ENCODE data around the gene SPIB.

Gene SPIB

DNA sequence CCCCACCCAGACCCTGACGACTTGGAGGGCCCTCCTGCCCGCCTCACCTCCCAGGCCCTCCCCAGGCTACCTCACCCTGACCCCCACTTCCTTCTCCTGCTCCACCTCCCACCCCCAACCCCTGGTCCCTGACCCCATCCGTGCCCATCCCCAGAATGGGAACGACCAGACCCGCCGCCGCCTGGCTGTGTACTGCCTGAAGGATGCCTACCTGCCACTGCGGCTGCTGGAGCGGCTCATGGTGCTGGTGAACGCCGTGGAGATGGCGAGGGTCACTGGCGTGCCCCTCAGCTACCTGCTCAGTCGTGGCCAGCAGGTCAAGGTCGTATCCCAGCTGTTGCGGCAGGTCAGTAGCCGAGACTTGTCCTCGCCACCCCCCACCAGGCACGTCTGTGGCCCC, 11.9 kb upstream of the SPIB start:
- H3K4me1 ChIP-seq (ENCODE audit: control insufficient read depth in 5 of 5, insufficient read depth in 5 of 5, low read length in 5 of 5): no peaks in the 10 kb centered on the region
- no peak overlapping the region for H3K27ac ChIP-seq (ENCODE audit: low read depth, low read length)
- H3K36me3 ChIP-seq (ENCODE audit: control insufficient read depth in 5 of 5, insufficient read depth in 5 of 5, low read length in 5 of 5): peaks cover 0 to 62% (median 33%) of the 10 kb centered on the region in 5 donors
- no peak overlapping the region for H3K9ac ChIP-seq (ENCODE audit: low read length in 5 of 5)
- H3K27me3 ChIP-seq (ENCODE audit: control insufficient read depth in 5 of 5, insufficient read depth in 4 of 5, low read length in 5 of 5): no peaks in the 10 kb centered on the region
- H3K4me3 ChIP-seq (ENCODE audit: low read depth in 1 of 5, low read length in 5 of 5): no peak overlapping the region
- no peaks in the 10 kb centered on the region for H3K9me3 ChIP-seq (ENCODE audit: control insufficient read depth in 5 of 5, low read length in 5 of 5)

DNA sequence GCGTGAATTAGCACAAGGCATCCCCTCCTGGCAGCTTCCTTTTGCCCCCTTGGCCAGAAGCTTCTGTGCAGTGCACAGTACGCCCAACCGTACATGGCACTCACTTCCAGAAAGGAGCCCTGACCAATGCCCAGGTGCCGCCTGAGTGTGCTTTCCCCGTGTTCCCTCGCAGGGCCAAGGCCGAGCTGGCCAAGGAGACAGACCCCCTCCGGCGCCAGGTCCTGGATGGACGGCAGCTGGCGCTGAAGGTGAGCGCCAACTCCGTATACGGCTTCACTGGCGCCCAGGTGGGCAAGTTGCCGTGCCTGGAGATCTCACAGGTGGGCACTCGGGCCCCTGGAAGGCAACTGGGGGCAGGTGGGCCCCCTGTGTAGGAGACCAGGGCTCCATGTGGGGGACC, 9.4 kb upstream of the SPIB start:
- peaks cover 0 to 44% (median 15%) of the 10 kb centered on the region in 5 donors for H3K36me3 ChIP-seq (ENCODE audit: control insufficient read depth in 5 of 5, insufficient read depth in 5 of 5, low read length in 5 of 5)
- H3K9ac ChIP-seq (ENCODE audit: low read length in 5 of 5): no peak overlapping the region
- H3K4me1 ChIP-seq (ENCODE audit: control insufficient read depth in 5 of 5, insufficient read depth in 5 of 5, low read length in 5 of 5): no peaks in the 10 kb centered on the region
- H3K4me3 ChIP-seq (ENCODE audit: low read depth in 1 of 5, low read length in 5 of 5): no peak overlapping the region
- no peaks in the 10 kb centered on the region for H3K9me3 ChIP-seq (ENCODE audit: control insufficient read depth in 5 of 5, low read length in 5 of 5)
- no peak overlapping the region for H3K27ac ChIP-seq (ENCODE audit: low read depth, low read length)
- no peaks in the 10 kb centered on the region for H3K27me3 ChIP-seq (ENCODE audit: control insufficient read depth in 5 of 5, insufficient read depth in 4 of 5, low read length in 5 of 5)

DNA sequence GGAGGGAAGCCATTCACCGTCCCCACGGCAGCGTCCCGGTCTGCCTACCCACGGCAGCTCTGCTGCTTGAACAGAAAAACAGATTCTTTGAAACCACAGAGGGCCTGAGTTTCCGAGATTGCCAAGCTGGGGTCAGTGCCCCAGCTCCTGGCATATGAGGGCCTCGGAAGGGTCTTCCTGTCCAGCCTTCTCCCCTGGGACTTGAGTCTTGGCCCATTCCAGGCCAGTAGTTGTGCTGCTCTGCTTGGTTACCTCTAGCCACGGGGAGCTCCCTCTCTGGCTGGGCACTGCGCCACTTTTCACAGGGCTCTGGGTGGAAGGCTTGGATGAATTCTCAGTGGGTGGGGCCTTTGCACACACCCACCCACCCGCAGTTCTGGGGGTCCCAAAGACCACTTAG, 8.6 kb upstream of the SPIB start:
- no peak overlapping the region for H3K27ac ChIP-seq (ENCODE audit: low read depth, low read length)

DNA sequence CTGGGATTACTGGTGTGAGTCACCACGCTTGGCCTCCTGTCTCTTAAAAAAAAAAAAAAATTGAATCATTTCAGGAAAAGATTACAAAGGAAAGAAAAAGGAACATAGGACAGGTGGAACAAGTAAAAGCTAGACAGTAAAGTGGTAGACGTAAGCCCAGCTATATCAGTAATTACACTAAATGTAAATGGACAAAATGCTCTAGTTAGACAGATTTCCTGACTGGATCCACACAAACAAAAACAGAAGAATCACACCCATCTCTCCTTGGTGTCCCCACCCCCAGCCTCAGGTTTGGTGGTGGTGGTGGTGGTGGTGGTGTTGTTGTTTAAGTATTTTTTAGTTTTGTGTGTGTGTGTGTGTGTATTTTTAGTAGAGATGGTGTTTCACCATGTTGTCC, 6.3 kb upstream of the SPIB start:
- H3K27ac ChIP-seq (ENCODE audit: low read depth, low read length): no peak overlapping the region
- no peaks in the 10 kb centered on the region for H3K9me3 ChIP-seq (ENCODE audit: control insufficient read depth in 5 of 5, low read length in 5 of 5)
- peaks cover 0 to 30% (median 15%) of the 10 kb centered on the region in 5 donors for H3K36me3 ChIP-seq (ENCODE audit: control insufficient read depth in 5 of 5, insufficient read depth in 5 of 5, low read length in 5 of 5)
- peaks cover 0 to 14% (median 2%) of the 10 kb centered on the region in 5 donors for H3K4me1 ChIP-seq (ENCODE audit: control insufficient read depth in 5 of 5, insufficient read depth in 5 of 5, low read length in 5 of 5)
- H3K4me3 ChIP-seq (ENCODE audit: low read depth in 1 of 5, low read length in 5 of 5): no peak overlapping the region
- peaks cover 0 to 7% (median 4%) of the 10 kb centered on the region in 5 donors for H3K27me3 ChIP-seq (ENCODE audit: control insufficient read depth in 5 of 5, insufficient read depth in 4 of 5, low read length in 5 of 5)
- no peak overlapping the region for H3K9ac ChIP-seq (ENCODE audit: low read length in 5 of 5)

More for the DNA sequence above, 8.6 kb upstream of the SPIB start:
- Histone ChIP-seq H3K9ac (ENCODE audit: low read length in 5 of 5) (no peak overlapping the region), H3K36me3 (ENCODE audit: control insufficient read depth in 5 of 5, insufficient read depth in 5 of 5, low read length in 5 of 5) (peaks cover 0 to 44% (median 15%) of the 10 kb centered on the region in 5 donors), H3K4me3 (ENCODE audit: low read depth in 1 of 5, low read length in 5 of 5) (no peak overlapping the region), H3K4me1 (ENCODE audit: control insufficient read depth in 5 of 5, insufficient read depth in 5 of 5, low read length in 5 of 5) (peaks cover 0 to 5% (median 2%) of the 10 kb centered on the region in 5 donors), H3K27me3 (ENCODE audit: control insufficient read depth in 5 of 5, insufficient read depth in 4 of 5, low read length in 5 of 5) (no peaks in the 10 kb centered on the region), H3K9me3 (ENCODE audit: control insufficient read depth in 5 of 5, low read length in 5 of 5) (no peaks in the 10 kb centered on the region)

DNA sequence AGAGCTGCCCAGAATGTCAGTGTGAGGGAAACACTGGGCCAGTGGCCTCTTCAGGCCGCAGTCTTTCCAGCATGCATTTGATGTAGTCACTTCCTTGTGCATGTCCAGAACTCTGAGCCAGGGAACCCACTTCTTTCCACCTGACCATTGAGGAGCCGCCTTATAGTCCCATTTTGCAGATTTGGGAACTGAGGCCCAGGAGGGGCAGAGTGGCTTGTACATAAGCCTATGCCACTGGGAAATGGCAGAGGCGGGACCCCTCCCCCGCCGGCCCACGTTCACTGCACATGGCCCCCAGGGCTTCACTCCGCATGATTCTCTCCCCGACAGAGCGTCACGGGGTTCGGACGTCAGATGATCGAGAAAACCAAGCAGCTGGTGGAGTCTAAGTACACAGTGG, 5.6 kb upstream of the SPIB start:
- Histone ChIP-seq H3K9ac (ENCODE audit: low read length in 5 of 5) (no peak overlapping the region), H3K27me3 (ENCODE audit: control insufficient read depth in 5 of 5, insufficient read depth in 4 of 5, low read length in 5 of 5) (peaks cover 3 to 11% (median 8%) of the 10 kb centered on the region in 5 donors), H3K27ac (ENCODE audit: low read depth, low read length) (no peak overlapping the region)

DNA sequence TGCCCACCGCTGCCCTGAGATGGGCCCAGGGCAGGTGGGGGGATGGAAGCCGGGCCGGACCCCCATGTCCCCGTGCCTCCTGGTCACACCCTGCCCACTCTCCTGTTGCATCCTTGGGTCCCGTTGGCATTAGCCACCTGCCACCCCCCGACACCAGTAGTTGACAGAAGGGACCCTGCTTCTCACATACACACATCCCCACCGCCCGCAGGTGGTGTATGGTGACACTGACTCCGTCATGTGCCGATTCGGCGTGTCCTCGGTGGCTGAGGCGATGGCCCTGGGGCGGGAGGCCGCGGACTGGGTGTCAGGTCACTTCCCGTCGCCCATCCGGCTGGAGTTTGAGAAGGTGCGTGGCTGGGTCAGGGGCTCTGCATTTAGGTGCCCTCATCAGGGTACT, 5.2 kb upstream of the SPIB start:
- peaks cover 0 to 28% (median 15%) of the 10 kb centered on the region in 5 donors for H3K36me3 ChIP-seq (ENCODE audit: control insufficient read depth in 5 of 5, insufficient read depth in 5 of 5, low read length in 5 of 5)
- peaks cover 0 to 14% (median 2%) of the 10 kb centered on the region in 5 donors for H3K4me1 ChIP-seq (ENCODE audit: control insufficient read depth in 5 of 5, insufficient read depth in 5 of 5, low read length in 5 of 5)
- H3K27me3 ChIP-seq (ENCODE audit: control insufficient read depth in 5 of 5, insufficient read depth in 4 of 5, low read length in 5 of 5): peaks cover 7 to 15% (median 11%) of the 10 kb centered on the region in 5 donors
- H3K27ac ChIP-seq (ENCODE audit: low read depth, low read length): no peak overlapping the region
- no peak overlapping the region for H3K4me3 ChIP-seq (ENCODE audit: low read depth in 1 of 5, low read length in 5 of 5)
- H3K9ac ChIP-seq (ENCODE audit: low read length in 5 of 5): no peak overlapping the region
- no peaks in the 10 kb centered on the region for H3K9me3 ChIP-seq (ENCODE audit: control insufficient read depth in 5 of 5, low read length in 5 of 5)

More for the DNA sequence above, 5.6 kb upstream of the SPIB start:
- H3K36me3 ChIP-seq (ENCODE audit: control insufficient read depth in 5 of 5, insufficient read depth in 5 of 5, low read length in 5 of 5): peaks cover 0 to 30% (median 15%) of the 10 kb centered on the region in 5 donors
- no peak overlapping the region for H3K4me3 ChIP-seq (ENCODE audit: low read depth in 1 of 5, low read length in 5 of 5)
- H3K9me3 ChIP-seq (ENCODE audit: control insufficient read depth in 5 of 5, low read length in 5 of 5): no peaks in the 10 kb centered on the region
- H3K4me1 ChIP-seq (ENCODE audit: control insufficient read depth in 5 of 5, insufficient read depth in 5 of 5, low read length in 5 of 5): peaks cover 0 to 14% (median 2%) of the 10 kb centered on the region in 5 donors

DNA sequence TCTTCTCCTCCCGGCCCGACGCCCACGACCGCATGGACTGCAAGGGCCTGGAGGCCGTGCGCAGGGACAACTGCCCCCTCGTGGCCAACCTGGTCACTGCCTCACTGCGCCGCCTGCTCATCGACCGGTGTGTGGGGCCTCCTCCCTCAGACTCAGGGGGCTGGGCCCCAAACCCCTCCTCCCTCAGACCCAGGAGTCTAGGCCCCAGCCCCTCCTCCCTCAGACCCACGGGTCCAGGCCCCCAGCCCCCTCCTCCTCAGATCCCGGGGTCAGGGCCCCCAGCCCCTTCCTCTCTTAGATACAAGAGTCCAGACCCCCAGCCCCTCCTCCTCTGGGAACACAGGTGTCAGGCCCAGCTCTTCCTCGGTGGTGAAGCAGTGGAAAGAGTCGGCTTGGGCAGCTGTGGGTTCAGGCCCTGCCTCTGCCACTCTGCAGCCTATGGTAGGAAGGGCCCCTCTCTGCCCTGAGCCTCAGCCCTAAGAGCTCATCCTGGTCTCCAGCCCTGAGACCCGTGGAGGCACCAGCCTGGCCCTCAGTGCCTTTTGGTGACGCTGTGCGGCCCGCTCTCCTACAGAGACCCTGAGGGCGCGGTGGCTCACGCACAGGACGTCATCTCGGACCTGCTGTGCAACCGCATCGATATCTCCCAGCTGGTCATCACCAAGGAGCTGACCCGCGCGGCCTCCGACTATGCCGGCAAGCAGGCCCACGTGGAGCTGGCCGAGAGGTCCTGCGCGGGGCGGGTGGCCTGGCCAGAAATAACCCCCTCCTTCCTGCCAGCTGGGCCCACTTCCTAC, 3.7 kb upstream of the SPIB start:
- no peak overlapping the region for H3K27ac ChIP-seq (ENCODE audit: low read depth, low read length)
- H3K9me3 ChIP-seq (ENCODE audit: control insufficient read depth in 5 of 5, low read length in 5 of 5): no peaks in the 10 kb centered on the region
- H3K27me3 ChIP-seq (ENCODE audit: control insufficient read depth in 5 of 5, insufficient read depth in 4 of 5, low read length in 5 of 5): peaks cover 18 to 30% (median 24%) of the 10 kb centered on the region in 5 donors
- H3K4me3 ChIP-seq (ENCODE audit: low read depth in 1 of 5, low read length in 5 of 5): no peak overlapping the region
- H3K36me3 ChIP-seq (ENCODE audit: control insufficient read depth in 5 of 5, insufficient read depth in 5 of 5, low read length in 5 of 5): peaks cover 0 to 13% (median 2%) of the 10 kb centered on the region in 5 donors
- peaks cover 0 to 14% (median 2%) of the 10 kb centered on the region in 5 donors for H3K4me1 ChIP-seq (ENCODE audit: control insufficient read depth in 5 of 5, insufficient read depth in 5 of 5, low read length in 5 of 5)
- H3K9ac ChIP-seq (ENCODE audit: low read length in 5 of 5): peak overlapping the region in 1 of 5 donors; percentile 53

DNA sequence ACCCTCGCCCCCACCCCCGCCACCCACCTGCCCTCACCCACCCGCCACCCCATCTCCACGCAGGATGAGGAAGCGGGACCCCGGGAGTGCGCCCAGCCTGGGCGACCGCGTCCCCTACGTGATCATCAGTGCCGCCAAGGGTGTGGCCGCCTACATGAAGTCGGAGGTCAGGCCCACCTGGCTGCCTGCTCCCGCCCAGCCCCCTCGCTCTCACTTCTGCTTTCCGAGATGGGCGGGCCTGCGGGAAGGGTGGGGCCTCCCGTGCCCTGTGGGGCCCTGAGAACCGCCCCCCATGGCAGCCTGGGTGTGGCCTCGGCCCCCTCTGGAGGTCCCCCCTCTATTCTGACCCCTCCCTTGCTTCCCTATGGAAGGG, 3.1 kb upstream of the SPIB start:
- Histone ChIP-seq H3K27me3 (ENCODE audit: control insufficient read depth in 5 of 5, insufficient read depth in 4 of 5, low read length in 5 of 5) (peaks cover 18 to 31% (median 24%) of the 10 kb centered on the region in 5 donors), H3K27ac (ENCODE audit: low read depth, low read length) (no peak overlapping the region), H3K9me3 (ENCODE audit: control insufficient read depth in 5 of 5, low read length in 5 of 5) (no peaks in the 10 kb centered on the region), H3K4me1 (ENCODE audit: control insufficient read depth in 5 of 5, insufficient read depth in 5 of 5, low read length in 5 of 5) (peaks cover 0 to 14% (median 2%) of the 10 kb centered on the region in 5 donors), H3K36me3 (ENCODE audit: control insufficient read depth in 5 of 5, insufficient read depth in 5 of 5, low read length in 5 of 5) (peaks cover 0 to 9% (median 2%) of the 10 kb centered on the region in 5 donors), H3K4me3 (ENCODE audit: low read depth in 1 of 5, low read length in 5 of 5) (no peak overlapping the region), H3K9ac (ENCODE audit: low read length in 5 of 5) (no peak overlapping the region)

DNA sequence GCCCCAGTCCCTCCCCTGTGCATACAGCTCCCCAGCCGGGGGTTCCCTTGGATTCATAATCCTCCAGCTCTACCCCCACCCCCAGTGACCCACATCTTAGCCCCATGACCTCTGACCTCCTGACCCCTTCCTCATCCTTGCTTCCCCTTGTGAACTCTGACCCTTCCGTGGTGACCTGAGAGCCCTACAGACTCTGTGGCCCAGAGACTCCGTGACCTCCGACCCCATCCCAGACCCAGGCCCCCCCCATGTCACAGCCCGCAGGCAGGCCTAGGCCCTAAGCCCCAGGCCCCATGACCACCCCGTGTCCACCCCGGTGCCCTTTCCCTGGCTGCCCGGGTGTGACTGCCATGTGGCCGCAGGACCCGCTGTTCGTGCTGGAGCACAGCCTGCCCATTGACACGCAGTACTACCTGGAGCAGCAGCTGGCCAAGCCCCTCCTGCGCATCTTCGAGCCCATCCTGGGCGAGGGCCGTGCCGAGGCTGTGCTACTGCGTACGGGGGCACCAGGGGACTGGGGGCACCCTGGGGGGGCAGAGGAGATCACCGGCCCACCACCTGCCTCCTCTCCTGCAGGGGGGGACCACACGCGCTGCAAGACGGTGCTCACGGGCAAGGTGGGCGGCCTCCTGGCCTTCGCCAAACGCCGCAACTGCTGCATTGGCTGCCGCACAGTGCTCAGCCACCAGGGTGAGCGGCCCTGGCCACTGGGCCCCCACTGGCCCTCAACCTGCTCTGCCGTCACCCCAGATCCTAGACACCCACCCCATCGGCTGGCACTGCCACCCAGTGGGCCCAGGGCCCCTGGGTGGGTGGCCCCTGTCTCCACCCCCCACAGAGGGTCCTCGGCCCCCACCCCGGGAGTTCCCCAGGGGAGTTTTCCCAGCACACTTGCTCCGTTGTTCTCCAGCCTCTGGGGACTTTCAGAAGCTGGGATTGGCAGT, 2.4 kb upstream of the SPIB start:
- Histone ChIP-seq H3K4me3 (ENCODE audit: low read depth in 1 of 5, low read length in 5 of 5) (no peak overlapping the region), H3K27ac (ENCODE audit: low read depth, low read length) (no peak overlapping the region), H3K27me3 (ENCODE audit: control insufficient read depth in 5 of 5, insufficient read depth in 4 of 5, low read length in 5 of 5) (peaks cover 20 to 31% (median 27%) of the 10 kb centered on the region in 5 donors)

More for the DNA sequence above, 2.4 kb upstream of the SPIB start:
- H3K36me3 ChIP-seq (ENCODE audit: control insufficient read depth in 5 of 5, insufficient read depth in 5 of 5, low read length in 5 of 5): peaks cover 0 to 5% (median 2%) of the 10 kb centered on the region in 5 donors
- peaks cover 0 to 14% (median 2%) of the 10 kb centered on the region in 5 donors for H3K4me1 ChIP-seq (ENCODE audit: control insufficient read depth in 5 of 5, insufficient read depth in 5 of 5, low read length in 5 of 5)
- peaks cover 0 to 2% (median 0%) of the 10 kb centered on the region in 5 donors for H3K9me3 ChIP-seq (ENCODE audit: control insufficient read depth in 5 of 5, low read length in 5 of 5)
- H3K9ac ChIP-seq (ENCODE audit: low read length in 5 of 5): no peak overlapping the region
